Activated B cell treated with CpG ODN at 0.5 μM for 24 hours (primary cell): ENCODE measurements around the gene PIK3CD. TPM values are rescaled to one million over a fixed set of nuclear protein-coding genes. Genes with fewer than 3 reads are reported as not detected.
"Not testable (repeated sequence)": the region's sequence is repeated elsewhere in the genome, so short reads cannot be mapped to it uniquely, and the experiment has no call there.

Source experiments
- ATAC-seq: fragments of 200-7000 bp; cut with Tn5 transposase; one replicate; pipeline ENCODE4 v1.10.0; 2021; ENCODE audit warnings: low read depth, mild to moderate bottlenecking, moderate library complexity
- CTCF ChIA-PET: fragments of 350-600 bp; sonication (Branson Sonifier 250); formaldehyde crosslinking; loops from one replicate; lab custom pipeline; 2021; ENCODE audit warnings: antibody characterized with exemption; lab: Charles Lee
- POLR2A ChIA-PET: fragments of 350-600 bp; sonication (Branson Sonifier 250); formaldehyde crosslinking; loops from one replicate; lab custom pipeline; 2021; ENCODE audit warnings: antibody characterized with exemption; lab: Charles Lee
- DNase-seq: peaks from one replicate; pipeline ENCODE4 v3.0.0; 2022
- H3K27ac Mint-ChIP-seq: one replicate; pipeline ENCODE4 v1.8.0; 2020; ENCODE audit warnings: mixed read lengths
- H3K27me3 Mint-ChIP-seq: one replicate; pipeline ENCODE4 v1.8.0; 2021; ENCODE audit warnings: mixed read lengths
- H3K36me3 Mint-ChIP-seq: one replicate; pipeline ENCODE4 v1.8.0; 2021; ENCODE audit warnings: low read depth, mixed read lengths
- H3K4me1 Mint-ChIP-seq: one replicate; pipeline ENCODE4 v1.8.0; 2021; ENCODE audit warnings: mixed read lengths
- H3K4me3 Mint-ChIP-seq: one replicate; pipeline ENCODE4 v1.8.0; 2020; ENCODE audit warnings: mild to moderate bottlenecking, mixed read lengths
- H3K9me3 Mint-ChIP-seq: one replicate; pipeline ENCODE4 v1.8.0; 2020; ENCODE audit warnings: mixed read lengths
- intact Hi-C: fragments of 100-400 bp; cut with micrococcal nuclease; formaldehyde crosslinking; loops from one replicate; pipeline ENCODE4 v1.15.1; 2024
- total RNA-seq: library from RNA; stranded (reverse); gene quantifications from 2 replicates; pipeline ENCODE4 v1.2.3, GENCODE V29; 2022
- TF ChIP-seq, protein P1 (sequence below): fragments of 200-600 bp; IDR thresholded peaks from one replicate; pipeline ENCODE4 v1.8.0; 2022; ENCODE audit warnings: antibody characterized with exemption, mild to moderate bottlenecking

The PIK3CD gene
- total RNA-seq, 1 donor from 2014 or later: 265 TPM

DNA sequence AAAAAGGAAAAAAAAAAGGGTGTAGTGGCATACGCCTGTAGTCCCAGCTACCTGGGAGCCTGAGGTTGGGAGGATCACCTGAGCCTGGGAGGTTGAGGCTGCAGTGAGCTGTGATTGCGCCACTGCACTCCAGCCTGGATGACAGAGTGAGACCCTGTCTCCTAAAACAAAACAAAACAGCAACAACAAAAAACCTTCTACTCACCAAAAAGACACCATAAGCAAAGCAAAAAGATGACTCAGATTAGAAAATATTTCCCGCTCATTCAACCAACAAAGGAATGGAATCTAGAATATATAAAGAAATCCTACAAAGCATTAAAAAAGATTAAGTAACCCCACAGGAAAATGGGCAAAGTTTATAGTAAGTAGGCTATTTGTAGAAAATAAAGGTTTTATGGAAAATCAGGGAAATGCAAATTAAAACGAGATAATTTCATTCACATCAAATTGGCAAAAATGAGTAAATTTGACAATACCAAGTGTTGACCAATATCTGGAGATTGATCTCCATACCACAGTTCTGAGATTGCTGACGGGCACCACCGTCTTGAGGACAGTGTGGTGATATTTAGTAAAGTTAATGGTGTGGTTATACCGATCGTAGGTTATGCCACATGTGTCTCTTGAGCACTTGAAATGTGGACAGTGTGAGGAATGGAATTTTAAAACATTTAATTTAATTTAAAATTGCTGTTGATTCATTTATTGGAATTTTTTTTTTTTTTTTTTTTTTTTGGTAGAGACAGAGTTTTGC is 54.0 kb downstream of the PIK3CD start:
- H3K27me3 Mint-ChIP-seq: no peaks in the 10 kb centered on the region
- no peak for DNase-seq
- H3K4me1 Mint-ChIP-seq: peaks cover 57% of the 10 kb centered on the region
- intact Hi-C loops: no loop called here
- ChIA-PET POLR2A (interaction anchor here (0.6 to 0.7 kb wide), 4 partner anchors 10 to 444 kb away, joined by 3 to 10 read pairs (median 4); no protein-coding TSS in a partner anchor), CTCF (interaction anchor here (0.7 to 1.1 kb wide), 2 partner anchors 52 to 79 kb away, joined by 3 read pairs; no protein-coding TSS in a partner anchor)
- H3K9me3 Mint-ChIP-seq: no peaks in the 10 kb centered on the region
- H3K4me3 Mint-ChIP-seq: no peak overlapping the region
- peaks cover 61% of the 10 kb centered on the region for H3K36me3 Mint-ChIP-seq
- ATAC-seq: no peak
- TF ChIP-seq, protein P1, sequence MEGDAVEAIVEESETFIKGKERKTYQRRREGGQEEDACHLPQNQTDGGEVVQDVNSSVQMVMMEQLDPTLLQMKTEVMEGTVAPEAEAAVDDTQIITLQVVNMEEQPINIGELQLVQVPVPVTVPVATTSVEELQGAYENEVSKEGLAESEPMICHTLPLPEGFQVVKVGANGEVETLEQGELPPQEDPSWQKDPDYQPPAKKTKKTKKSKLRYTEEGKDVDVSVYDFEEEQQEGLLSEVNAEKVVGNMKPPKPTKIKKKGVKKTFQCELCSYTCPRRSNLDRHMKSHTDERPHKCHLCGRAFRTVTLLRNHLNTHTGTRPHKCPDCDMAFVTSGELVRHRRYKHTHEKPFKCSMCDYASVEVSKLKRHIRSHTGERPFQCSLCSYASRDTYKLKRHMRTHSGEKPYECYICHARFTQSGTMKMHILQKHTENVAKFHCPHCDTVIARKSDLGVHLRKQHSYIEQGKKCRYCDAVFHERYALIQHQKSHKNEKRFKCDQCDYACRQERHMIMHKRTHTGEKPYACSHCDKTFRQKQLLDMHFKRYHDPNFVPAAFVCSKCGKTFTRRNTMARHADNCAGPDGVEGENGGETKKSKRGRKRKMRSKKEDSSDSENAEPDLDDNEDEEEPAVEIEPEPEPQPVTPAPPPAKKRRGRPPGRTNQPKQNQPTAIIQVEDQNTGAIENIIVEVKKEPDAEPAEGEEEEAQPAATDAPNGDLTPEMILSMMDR: no peak
- H3K27ac Mint-ChIP-seq: peak overlapping the region; percentile 6

DNA sequence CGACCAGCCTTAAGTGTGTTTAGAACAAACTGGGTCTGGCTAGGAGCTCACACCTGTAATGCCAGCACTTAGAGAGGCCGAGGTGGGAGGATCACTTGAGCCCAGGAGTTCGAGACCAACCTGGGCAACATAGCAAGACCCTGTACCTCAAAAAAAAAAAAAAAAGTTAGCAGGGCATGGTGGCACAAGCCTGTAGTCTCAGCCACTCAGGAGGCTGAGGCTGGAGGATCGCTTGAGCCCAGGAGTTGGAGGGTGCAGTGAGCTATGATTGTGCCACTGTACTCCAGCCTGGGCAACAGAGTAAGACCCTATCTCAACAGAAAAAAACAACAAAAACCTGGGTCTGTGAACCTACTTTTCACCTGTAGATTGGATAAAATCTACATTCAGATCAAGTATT is 54.6 kb downstream of the PIK3CD start:
- peaks cover 61% of the 10 kb centered on the region for H3K36me3 Mint-ChIP-seq
- TF ChIP-seq, protein P1: no peak
- POLR2A ChIA-PET: interaction anchor here (0.7 kb wide), 2 partner anchors 10 to 137 kb away, joined by 3 to 10 read pairs; no protein-coding TSS in a partner anchor
- DNase-seq: no peak
- no peak for ATAC-seq
- no peak overlapping the region for H3K4me3 Mint-ChIP-seq
- H3K27ac Mint-ChIP-seq: peak overlapping the region; percentile 18
- peaks cover 51% of the 10 kb centered on the region for H3K4me1 Mint-ChIP-seq
- no peaks in the 10 kb centered on the region for H3K27me3 Mint-ChIP-seq
- CTCF ChIA-PET: no interaction called here
- intact Hi-C loops: no loop called here
- H3K9me3 Mint-ChIP-seq: no peaks in the 10 kb centered on the region

DNA sequence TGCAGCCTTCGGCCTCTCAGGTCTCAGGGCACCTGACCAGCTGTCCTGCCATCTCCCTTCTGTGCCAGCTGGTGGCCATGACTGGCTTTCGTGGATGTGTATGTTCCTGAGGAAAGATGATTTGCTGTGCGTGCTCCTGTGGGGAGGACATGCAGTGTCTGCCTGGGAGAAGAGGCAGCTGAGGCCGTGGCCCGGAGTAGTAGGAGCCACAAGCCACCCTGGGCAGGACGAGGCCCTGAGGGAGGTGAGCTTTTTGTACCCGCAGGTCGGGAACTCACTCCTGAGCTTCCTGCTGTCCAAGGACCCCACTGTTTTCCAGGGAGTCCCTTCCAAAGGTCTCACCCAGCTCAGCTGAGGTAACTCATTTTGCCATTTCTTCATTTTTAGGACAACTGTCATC is 58.5 kb downstream of the PIK3CD start:
- POLR2A ChIA-PET: interaction anchor here (0.5 to 1.0 kb wide), 2 partner anchors 44 to 55 kb away, joined by 3 to 4 read pairs; no protein-coding TSS in a partner anchor
- peak overlapping the region; percentile 15 for H3K27ac Mint-ChIP-seq

DNA sequence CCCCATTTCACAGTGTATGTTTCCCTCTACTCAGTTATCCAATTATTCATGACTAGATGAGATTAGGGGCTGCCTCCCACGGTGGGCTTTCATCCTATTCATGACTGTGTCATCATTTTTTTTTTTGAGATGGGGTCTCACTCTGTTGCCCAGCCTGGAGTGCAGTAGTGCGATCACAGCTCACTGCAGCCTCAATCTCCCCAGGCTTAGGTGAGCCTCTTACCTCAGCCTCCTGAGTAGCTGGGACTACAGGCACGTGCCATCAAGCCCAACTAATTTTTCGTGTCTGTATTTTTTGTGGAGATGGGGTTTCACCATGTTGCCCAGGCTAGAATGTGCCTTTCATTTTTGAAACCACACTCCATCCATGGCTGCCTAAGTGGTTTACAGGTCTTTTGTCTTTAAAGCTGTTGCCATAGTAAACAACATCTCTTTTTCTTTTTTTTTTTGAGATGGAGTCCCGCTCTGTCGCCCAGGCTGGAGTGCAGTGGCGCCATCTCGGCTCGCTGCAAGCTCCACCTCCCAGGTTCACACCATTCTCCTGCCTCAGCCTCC is 60.0 kb downstream of the PIK3CD start:
- H3K27me3 Mint-ChIP-seq: no peaks in the 10 kb centered on the region
- peaks cover 30% of the 10 kb centered on the region for H3K4me1 Mint-ChIP-seq
- no peak overlapping the region for H3K27ac Mint-ChIP-seq
- DNase-seq (no peak), ATAC-seq (no peak)
- TF ChIP-seq, protein P1: no peak
- peaks cover 67% of the 10 kb centered on the region for H3K36me3 Mint-ChIP-seq
- intact Hi-C loops: no loop called here
- H3K4me3 Mint-ChIP-seq: no peak overlapping the region
- ChIA-PET POLR2A (interaction anchor here (0.5 kb wide), 1 partner anchor 64 kb away, joined by 5 read pairs; no protein-coding TSS in a partner anchor), CTCF (interaction anchor here (0.8 to 1.7 kb wide), 2 partner anchors 9 to 85 kb away, joined by 3 to 8 read pairs; no protein-coding TSS in a partner anchor)
- H3K9me3 Mint-ChIP-seq: no peaks in the 10 kb centered on the region

More for the DNA sequence above, 58.5 kb downstream of the PIK3CD start:
- TF ChIP-seq, protein P1: no peak
- Mint-ChIP-seq H3K4me1 (peaks cover 31% of the 10 kb centered on the region), H3K4me3 (no peak overlapping the region), H3K27me3 (no peaks in the 10 kb centered on the region), H3K36me3 (peaks cover 65% of the 10 kb centered on the region), H3K9me3 (no peaks in the 10 kb centered on the region)
- intact Hi-C loops: no loop called here
- no peak for ATAC-seq
- no peak for DNase-seq
- CTCF ChIA-PET: interaction anchor here (0.8 to 1.7 kb wide), 2 partner anchors 11 to 83 kb away, joined by 3 to 7 read pairs; no protein-coding TSS in a partner anchor

DNA sequence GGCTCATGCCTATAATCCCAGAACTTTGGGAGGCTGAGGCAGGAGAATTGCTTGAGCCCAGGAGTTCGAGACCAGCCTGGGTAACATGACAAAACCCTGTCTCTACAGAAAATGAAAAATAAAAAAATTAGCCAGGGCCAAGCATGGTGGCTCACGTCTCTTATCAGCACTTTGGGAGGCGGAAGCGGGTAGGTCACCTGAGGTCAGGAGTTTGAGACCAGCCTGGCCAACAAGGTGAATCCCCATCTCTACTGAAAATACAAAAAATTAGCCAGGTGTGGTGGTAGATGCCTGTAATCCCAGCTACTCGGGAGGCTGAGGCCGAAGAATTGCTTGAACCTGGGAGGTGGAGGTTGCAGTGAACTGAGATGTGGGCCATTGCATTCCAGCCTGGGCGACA is 61.2 kb downstream of the PIK3CD start:
- H3K4me3 Mint-ChIP-seq, DNase-seq, H3K9me3 Mint-ChIP-seq, H3K27ac Mint-ChIP-seq, intact Hi-C loops, ATAC-seq, H3K27me3 Mint-ChIP-seq: not testable (repeated sequence)
- peaks cover 39% of the 10 kb centered on the region for H3K4me1 Mint-ChIP-seq
- H3K36me3 Mint-ChIP-seq: peaks cover 71% of the 10 kb centered on the region
- POLR2A ChIA-PET: interaction anchor here (0.8 kb wide), 1 partner anchor 84 kb away, joined by 3 read pairs; no protein-coding TSS in a partner anchor
- CTCF ChIA-PET: interaction anchor here (1.7 kb wide), 1 partner anchor 86 kb away, joined by 8 read pairs; no protein-coding TSS in a partner anchor
